GM23338 (cell line): ENCODE data around the gene ZAP70.

Experiments
- CREB1 ChIP-seq: fragments of 250-450 bp; sonication (Bioruptor Pico); IDR thresholded peaks from 2 replicates; pipeline ENCODE4 v1.5.0; 2020; ENCODE audit warnings: low read depth, mild to moderate bottlenecking, moderate library complexity
- EZH2 ChIP-seq: fragments of 200-600 bp; sonication (generic); IDR thresholded peaks from one replicate; pipeline ENCODE4 v1.8.0; 2017; ENCODE audit warnings: antibody characterized with exemption, mild to moderate bottlenecking, low read depth; ENCODE audit not compliant: unreplicated experiment
- EZH2phosphoT487 ChIP-seq: fragments of 200-600 bp; sonication (generic); IDR thresholded peaks from one replicate; pipeline ENCODE4 v1.8.1; 2018; ENCODE audit warnings: antibody characterized with exemption; ENCODE audit not compliant: unreplicated experiment
- JUNB ChIP-seq: IDR thresholded peaks from one replicate; pipeline ENCODE4 v1.6.1; 2016; ENCODE audit warnings: antibody characterized with exemption; ENCODE audit not compliant: unreplicated experiment
- NANOG ChIP-seq: IDR thresholded peaks from 2 replicates; pipeline ENCODE4 v1.6.1; 2016; ENCODE audit warnings: antibody characterized with exemption, borderline replicate concordance
- POLR2AphosphoS5 ChIP-seq: IDR thresholded peaks from 2 replicates; pipeline ENCODE4 v1.6.1; 2016; ENCODE audit warnings: antibody characterized with exemption, low read depth
- STAT1 ChIP-seq: IDR thresholded peaks from one replicate; pipeline ENCODE4 v1.6.1; 2016; ENCODE audit warnings: antibody characterized with exemption; ENCODE audit not compliant: unreplicated experiment
- ZNF114 ChIP-seq: fragments of 250-450 bp; sonication (Bioruptor Pico); IDR thresholded peaks from 2 replicates; pipeline ENCODE4 v1.5.0; 2020; ENCODE audit warnings: mild to moderate bottlenecking, moderate library complexity
- ZNF331 ChIP-seq: fragments of 250-450 bp; sonication (Bioruptor Pico); IDR thresholded peaks from 2 replicates; pipeline ENCODE4 v1.5.0; 2020; ENCODE audit warnings: low read depth, mild to moderate bottlenecking, moderate library complexity
- TF ChIP-seq, protein P1 (sequence below), 2 experiments: fragments of 200-600 bp in 1 of 2; sonication (generic) in 1 of 2; conservative IDR thresholded peaks; 2 replicates each; pipeline versions ENCODE4 v1.5.1 to v1.6.1; 2016 to 2017; ENCODE audit warnings: antibody characterized with exemption in 2 of 2, low read depth in 2 of 2, mild to moderate bottlenecking in 2 of 2, moderate library complexity in 1 of 2
- TF ChIP-seq, protein P2 (sequence below): IDR thresholded peaks from one replicate; pipeline ENCODE4 v1.6.1; 2018; ENCODE audit warnings: antibody characterized with exemption; ENCODE audit not compliant: unreplicated experiment
- TF ChIP-seq, protein P3 (sequence below): IDR thresholded peaks from 2 replicates; pipeline ENCODE4 v1.6.1; 2016; ENCODE audit warnings: antibody characterized with exemption
- TF ChIP-seq, protein P4 (sequence below): fragments of 250-450 bp; sonication (Bioruptor Pico); IDR thresholded peaks from 2 replicates; pipeline ENCODE4 v1.5.0; 2020; ENCODE audit warnings: mild to moderate bottlenecking, moderate library complexity

DNA sequence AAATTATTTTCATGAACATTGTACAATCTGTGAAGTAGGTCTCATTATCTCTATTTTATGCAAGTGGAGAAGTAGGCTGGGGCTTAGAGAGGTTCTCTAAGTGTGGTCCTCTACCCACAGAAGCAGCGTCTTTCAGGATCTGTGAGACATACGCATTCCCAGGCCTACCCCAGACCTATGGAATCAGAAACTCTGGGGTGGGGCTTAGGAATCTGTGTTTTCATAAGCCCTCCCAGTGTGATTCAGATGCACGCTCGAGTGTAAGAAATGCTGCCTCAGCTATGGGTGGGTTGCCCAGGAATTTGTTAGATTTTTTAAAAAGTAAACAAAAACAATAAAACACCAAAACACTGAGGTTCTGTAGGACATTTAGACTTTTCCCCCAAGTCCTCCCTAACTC lies 14.8 kb upstream of the ZAP70 start:
- TF ChIP-seq EZH2 (no peak), EZH2phosphoT487 (no peak), POLR2AphosphoS5 (no peak), JUNB (no peak), CREB1 (CRISPR knock-in tag) (no peak), ZNF114 (CRISPR knock-in tag) (no peak), STAT1 (no peak), ZNF331 (CRISPR knock-in tag) (no peak), NANOG (no peak)
- TF ChIP-seq, protein P1, sequence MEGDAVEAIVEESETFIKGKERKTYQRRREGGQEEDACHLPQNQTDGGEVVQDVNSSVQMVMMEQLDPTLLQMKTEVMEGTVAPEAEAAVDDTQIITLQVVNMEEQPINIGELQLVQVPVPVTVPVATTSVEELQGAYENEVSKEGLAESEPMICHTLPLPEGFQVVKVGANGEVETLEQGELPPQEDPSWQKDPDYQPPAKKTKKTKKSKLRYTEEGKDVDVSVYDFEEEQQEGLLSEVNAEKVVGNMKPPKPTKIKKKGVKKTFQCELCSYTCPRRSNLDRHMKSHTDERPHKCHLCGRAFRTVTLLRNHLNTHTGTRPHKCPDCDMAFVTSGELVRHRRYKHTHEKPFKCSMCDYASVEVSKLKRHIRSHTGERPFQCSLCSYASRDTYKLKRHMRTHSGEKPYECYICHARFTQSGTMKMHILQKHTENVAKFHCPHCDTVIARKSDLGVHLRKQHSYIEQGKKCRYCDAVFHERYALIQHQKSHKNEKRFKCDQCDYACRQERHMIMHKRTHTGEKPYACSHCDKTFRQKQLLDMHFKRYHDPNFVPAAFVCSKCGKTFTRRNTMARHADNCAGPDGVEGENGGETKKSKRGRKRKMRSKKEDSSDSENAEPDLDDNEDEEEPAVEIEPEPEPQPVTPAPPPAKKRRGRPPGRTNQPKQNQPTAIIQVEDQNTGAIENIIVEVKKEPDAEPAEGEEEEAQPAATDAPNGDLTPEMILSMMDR (conservative IDR thresholded peaks at IDR 0.05; ENCODE audit: low read depth in 2 of 2), result no peak
- TF ChIP-seq, protein P2, sequence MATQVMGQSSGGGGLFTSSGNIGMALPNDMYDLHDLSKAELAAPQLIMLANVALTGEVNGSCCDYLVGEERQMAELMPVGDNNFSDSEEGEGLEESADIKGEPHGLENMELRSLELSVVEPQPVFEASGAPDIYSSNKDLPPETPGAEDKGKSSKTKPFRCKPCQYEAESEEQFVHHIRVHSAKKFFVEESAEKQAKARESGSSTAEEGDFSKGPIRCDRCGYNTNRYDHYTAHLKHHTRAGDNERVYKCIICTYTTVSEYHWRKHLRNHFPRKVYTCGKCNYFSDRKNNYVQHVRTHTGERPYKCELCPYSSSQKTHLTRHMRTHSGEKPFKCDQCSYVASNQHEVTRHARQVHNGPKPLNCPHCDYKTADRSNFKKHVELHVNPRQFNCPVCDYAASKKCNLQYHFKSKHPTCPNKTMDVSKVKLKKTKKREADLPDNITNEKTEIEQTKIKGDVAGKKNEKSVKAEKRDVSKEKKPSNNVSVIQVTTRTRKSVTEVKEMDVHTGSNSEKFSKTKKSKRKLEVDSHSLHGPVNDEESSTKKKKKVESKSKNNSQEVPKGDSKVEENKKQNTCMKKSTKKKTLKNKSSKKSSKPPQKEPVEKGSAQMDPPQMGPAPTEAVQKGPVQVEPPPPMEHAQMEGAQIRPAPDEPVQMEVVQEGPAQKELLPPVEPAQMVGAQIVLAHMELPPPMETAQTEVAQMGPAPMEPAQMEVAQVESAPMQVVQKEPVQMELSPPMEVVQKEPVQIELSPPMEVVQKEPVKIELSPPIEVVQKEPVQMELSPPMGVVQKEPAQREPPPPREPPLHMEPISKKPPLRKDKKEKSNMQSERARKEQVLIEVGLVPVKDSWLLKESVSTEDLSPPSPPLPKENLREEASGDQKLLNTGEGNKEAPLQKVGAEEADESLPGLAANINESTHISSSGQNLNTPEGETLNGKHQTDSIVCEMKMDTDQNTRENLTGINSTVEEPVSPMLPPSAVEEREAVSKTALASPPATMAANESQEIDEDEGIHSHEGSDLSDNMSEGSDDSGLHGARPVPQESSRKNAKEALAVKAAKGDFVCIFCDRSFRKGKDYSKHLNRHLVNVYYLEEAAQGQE, result no peak
- TF ChIP-seq, protein P3, sequence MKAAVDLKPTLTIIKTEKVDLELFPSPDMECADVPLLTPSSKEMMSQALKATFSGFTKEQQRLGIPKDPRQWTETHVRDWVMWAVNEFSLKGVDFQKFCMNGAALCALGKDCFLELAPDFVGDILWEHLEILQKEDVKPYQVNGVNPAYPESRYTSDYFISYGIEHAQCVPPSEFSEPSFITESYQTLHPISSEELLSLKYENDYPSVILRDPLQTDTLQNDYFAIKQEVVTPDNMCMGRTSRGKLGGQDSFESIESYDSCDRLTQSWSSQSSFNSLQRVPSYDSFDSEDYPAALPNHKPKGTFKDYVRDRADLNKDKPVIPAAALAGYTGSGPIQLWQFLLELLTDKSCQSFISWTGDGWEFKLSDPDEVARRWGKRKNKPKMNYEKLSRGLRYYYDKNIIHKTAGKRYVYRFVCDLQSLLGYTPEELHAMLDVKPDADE, result no peak
- TF ChIP-seq, protein P4, sequence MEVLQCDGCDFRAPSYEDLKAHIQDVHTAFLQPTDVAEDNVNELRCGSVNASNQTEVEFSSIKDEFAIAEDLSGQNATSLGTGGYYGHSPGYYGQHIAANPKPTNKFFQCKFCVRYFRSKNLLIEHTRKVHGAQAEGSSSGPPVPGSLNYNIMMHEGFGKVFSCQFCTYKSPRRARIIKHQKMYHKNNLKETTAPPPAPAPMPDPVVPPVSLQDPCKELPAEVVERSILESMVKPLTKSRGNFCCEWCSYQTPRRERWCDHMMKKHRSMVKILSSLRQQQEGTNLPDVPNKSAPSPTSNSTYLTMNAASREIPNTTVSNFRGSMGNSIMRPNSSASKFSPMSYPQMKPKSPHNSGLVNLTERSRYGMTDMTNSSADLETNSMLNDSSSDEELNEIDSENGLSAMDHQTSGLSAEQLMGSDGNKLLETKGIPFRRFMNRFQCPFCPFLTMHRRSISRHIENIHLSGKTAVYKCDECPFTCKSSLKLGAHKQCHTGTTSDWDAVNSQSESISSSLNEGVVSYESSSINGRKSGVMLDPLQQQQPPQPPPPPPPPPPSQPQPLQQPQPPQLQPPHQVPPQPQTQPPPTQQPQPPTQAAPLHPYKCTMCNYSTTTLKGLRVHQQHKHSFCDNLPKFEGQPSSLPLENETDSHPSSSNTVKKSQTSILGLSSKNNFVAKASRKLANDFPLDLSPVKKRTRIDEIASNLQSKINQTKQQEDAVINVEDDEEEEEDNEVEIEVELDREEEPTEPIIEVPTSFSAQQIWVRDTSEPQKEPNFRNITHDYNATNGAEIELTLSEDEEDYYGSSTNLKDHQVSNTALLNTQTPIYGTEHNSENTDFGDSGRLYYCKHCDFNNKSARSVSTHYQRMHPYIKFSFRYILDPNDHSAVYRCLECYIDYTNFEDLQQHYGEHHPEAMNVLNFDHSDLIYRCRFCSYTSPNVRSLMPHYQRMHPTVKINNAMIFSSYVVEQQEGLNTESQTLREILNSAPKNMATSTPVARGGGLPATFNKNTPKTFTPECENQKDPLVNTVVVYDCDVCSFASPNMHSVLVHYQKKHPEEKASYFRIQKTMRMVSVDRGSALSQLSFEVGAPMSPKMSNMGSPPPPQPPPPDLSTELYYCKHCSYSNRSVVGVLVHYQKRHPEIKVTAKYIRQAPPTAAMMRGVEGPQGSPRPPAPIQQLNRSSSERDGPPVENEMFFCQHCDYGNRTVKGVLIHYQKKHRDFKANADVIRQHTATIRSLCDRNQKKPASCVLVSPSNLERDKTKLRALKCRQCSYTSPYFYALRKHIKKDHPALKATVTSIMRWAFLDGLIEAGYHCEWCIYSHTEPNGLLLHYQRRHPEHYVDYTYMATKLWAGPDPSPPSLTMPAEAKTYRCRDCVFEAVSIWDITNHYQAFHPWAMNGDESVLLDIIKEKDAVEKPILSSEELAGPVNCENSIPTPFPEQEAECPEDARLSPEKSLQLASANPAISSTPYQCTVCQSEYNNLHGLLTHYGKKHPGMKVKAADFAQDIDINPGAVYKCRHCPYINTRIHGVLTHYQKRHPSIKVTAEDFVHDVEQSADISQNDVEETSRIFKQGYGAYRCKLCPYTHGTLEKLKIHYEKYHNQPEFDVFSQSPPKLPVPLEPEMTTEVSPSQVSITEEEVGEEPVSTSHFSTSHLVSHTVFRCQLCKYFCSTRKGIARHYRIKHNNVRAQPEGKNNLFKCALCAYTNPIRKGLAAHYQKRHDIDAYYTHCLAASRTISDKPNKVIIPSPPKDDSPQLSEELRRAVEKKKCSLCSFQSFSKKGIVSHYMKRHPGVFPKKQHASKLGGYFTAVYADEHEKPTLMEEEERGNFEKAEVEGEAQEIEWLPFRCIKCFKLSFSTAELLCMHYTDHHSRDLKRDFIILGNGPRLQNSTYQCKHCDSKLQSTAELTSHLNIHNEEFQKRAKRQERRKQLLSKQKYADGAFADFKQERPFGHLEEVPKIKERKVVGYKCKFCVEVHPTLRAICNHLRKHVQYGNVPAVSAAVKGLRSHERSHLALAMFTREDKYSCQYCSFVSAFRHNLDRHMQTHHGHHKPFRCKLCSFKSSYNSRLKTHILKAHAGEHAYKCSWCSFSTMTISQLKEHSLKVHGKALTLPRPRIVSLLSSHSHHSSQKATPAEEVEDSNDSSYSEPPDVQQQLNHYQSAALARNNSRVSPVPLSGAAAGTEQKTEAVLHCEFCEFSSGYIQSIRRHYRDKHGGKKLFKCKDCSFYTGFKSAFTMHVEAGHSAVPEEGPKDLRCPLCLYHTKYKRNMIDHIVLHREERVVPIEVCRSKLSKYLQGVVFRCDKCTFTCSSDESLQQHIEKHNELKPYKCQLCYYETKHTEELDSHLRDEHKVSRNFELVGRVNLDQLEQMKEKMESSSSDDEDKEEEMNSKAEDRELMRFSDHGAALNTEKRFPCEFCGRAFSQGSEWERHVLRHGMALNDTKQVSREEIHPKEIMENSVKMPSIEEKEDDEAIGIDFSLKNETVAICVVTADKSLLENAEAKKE (CRISPR knock-in tag), result no peak
